HG02571 (cell line): ENCODE data around the gene DNASE1L2.

Experiments used
- ATAC-seq: cut with Tn5 transposase; IDR thresholded peaks from one replicate; pipeline ENCODE4 v1.9.1; 2021; ENCODE audit warnings: mild to moderate bottlenecking, moderate library complexity; ENCODE audit not compliant: unreplicated experiment

The DNASE1L2 gene

DNA sequence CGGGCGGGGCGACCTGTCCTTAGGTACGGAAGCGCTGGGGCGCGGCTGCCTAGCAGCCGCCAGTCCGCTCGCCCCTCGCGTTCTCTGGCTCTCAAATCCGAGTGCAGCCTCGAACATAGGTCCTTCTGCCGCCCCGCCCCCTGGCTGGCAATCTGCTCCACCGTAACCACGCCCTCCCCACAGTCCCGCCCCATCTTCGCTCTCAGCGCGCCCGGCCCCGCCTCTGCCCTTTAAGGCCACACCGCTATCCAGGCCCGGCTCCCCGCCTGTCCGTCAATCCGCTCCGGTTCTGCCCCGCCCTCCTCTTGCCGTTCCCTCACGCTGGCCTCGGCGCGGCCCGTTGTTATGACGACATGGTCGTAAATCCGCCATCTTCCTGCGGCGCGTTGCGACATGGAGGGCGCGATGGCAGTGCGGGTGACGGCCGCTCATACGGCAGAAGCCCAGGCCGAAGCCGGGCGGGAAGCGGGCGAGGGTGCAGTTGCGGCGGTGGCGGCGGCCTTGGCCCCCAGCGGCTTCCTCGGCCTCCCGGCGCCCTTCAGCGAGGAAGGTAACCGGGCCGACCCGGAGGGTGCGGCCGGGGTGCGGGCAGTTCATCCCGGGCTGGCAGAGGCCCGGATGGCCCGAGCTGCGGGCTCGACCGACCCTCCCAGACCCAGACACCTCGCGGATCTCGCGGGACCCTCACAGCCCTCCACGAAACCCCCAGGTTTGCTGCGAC lies 12.9 kb upstream of the DNASE1L2 start, which contains the start of gene E4F1:
Gene E4F1, plus strand, starts transcription at position 371 of the 721 bp plus-strand sequence. Its CDS starts 23 bp downstream, at position 394.
- peak; percentile 94 for ATAC-seq

- peak; percentile 15 for ATAC-seq
Observed at GRCh38 chr16:2223942-2224486, 12.2 kb upstream of the DNASE1L2 start.

DNA sequence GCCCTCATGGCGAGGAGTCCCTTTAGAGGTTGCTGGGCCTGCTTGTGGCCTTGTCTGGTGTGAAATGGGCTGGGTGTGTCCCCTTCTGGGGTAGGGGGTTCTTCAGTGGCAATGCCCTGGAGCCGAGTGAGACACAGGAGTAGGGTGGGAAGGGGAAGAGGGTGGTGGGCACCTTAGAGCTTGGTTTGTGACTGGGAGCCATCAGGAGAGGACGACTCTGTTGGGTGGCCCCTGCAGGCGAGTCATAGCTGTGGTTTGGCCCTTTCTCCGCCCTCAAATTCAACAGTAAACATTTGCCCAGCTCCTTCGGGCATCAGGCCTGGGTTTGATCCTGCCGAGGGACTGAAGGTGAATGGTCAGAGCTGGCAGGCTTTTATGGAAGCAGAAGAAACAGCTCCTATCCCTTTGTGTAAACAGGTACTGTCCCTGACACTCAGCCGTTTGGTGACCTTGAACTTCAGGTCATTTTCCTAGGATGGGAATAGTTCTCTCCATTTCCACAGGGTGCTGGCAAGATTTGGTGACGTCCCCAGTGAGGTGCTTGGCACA lies 9.9 kb upstream of the DNASE1L2 start:
- no peak for ATAC-seq

DNA sequence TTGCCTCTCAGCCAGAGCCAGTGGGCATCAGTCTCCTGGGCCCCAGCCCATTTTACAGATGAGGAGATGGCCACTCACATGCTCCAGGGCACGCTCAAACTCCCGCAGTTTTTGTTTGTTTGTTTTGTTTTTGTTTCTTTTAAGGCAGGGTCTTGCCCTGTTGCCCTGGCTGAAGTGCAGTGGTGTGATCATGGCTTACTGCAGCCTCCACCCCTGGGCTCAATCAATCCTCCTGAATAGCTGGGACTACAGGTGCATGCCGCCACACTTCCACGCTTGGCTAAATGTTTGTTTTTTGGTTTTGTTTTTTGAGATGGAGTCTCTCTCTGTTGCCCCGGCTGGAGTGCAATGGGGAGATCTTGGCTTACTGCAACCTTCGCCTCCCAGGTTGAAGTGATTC lies 9.3 kb upstream of the DNASE1L2 start:
- no peak for ATAC-seq

- no peak for ATAC-seq
Observed at GRCh38 chr16:2228161-2228824, 8.0 kb upstream of the DNASE1L2 start.

- ATAC-seq = no peak
Observed at GRCh38 chr16:2229091-2229490, 7.2 kb upstream of the DNASE1L2 start.

DNA sequence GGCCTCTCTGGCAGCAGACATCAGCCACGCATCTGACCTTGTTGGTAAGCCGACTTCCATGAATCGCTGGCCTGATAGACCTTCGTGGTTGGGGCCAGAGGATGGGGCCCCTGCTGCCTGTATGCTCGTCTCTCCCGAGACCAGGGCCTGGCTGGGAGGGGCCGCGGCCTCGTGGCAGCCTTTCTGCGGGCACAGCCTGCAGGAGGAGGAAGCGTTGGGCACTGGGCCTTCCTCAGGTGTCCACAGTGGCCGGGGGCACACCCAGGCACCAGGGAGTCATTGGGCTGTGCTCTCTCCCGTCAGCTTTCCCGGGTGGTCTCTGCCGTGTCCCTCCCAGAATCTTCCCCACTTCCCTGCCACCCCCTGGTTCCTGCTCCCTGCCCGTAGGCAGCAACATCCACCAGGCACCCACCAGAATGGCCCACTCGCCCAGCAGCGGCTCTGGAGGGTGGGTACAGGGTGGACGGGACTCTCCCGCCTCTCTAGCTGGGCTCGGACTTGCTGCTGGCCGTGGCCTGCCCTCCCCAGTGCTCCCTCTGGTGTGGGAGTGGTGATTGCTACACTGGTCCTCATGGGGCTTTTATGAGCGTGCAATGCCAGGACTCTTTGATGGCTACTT lies 6.5 kb upstream of the DNASE1L2 start:
- ATAC-seq = no peak

DNA sequence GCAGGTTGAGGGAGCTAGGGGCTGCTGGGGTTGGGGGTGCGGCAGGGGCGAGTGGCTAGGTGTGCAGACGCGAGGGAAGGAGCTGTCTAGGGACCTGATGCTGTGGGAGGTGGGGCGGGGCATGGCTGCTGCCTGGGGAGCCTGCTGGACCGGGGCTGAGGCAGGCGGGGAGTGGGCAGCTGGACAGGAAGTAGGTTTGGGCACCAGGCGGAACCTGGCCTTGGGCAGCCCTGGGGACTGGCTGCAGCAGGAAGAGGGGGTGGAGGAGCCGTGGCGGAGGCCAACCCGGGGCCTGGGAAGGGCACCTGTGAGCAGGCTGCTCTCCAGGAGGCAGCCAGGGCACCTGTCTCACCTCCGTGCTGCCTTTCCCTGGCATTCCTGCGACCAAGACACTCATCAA lies 5.9 kb upstream of the DNASE1L2 start:
- no peak for ATAC-seq

DNA sequence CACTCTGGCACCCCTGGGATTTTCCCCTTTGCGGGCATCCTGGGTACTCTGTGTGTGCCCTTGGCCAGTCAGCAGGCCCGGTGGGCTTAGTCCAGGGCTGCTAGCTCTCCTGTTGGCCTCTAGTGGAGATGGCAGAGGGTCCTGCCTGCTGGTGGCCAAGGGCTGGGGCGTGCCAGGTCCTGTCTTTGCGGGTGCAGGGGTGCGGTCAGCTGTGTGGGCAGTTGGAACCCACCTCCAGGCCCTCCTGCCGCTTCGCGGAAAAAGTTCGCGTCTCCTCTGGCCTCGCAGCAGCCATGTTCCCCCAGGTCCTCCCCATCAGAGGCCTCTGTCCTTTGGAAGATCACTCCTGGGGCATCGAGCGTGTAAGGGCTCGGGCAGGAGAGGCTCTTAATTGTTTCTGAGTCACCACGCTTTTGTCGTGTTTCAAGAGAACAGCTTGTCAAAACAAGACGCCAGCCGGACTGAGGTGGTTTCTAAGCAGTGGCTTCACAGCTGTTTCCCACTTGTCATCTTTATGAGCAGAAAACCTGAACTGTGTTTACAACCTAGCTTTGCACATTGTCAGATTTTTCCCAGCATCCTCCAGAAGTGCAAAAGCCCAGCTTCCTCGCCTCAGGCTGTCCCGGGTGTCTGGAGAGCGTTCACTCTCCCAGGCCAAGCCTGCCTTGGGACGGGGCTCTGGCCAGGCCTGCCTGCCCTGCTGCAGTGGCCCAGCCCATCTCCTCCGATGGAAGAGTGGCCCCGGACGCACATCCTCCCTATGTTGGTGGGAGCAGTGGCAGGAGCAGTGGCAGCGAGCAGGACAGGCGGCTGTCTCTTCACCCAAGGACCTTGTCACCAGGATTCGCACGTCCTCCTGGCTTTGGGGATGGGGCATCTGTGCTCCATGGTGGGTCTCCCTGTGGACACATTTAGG lies 5.0 kb upstream of the DNASE1L2 start:
- ATAC-seq = no peak

DNA sequence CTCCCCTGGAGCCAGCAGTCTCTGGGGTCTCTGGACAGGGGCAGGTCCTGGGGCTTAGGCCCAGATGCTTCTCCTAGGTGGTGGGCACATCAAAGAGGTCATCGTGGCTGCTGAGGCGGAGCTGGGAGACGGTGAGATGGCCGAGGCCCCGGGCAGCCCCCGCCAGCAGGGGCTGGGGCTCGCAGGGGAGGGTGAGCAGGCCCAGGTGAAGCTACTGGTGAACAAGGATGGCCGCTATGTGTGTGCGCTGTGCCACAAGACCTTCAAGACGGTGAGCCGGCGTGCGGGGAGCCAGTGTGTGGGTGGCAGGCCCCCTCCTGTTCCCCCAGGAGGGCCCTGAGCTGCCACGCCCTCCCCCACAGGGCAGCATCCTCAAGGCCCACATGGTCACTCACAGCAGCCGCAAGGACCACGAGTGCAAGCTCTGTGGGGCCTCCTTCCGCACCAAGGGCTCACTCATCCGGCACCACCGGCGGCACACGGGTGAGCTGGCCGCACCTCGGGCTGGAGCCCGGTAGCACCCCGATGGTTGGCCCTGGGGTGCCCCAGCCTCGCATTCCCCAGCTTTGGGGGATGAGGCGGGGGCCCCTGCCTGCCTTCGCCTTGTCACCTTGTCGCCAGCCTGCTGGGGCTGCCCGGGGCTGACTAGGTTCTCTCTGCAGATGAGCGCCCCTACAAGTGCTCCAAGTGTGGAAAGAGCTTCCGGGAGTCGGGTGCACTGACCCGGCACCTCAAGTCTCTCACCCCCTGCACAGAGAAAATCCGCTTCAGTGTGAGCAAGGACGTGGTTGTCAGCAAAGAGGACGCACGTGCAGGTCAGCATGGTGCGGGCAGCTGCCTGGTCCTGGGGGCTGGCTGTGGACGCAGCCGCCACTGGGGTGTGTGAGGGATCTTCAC lies 3.9 kb upstream of the DNASE1L2 start:
- ATAC-seq = no peak

DNA sequence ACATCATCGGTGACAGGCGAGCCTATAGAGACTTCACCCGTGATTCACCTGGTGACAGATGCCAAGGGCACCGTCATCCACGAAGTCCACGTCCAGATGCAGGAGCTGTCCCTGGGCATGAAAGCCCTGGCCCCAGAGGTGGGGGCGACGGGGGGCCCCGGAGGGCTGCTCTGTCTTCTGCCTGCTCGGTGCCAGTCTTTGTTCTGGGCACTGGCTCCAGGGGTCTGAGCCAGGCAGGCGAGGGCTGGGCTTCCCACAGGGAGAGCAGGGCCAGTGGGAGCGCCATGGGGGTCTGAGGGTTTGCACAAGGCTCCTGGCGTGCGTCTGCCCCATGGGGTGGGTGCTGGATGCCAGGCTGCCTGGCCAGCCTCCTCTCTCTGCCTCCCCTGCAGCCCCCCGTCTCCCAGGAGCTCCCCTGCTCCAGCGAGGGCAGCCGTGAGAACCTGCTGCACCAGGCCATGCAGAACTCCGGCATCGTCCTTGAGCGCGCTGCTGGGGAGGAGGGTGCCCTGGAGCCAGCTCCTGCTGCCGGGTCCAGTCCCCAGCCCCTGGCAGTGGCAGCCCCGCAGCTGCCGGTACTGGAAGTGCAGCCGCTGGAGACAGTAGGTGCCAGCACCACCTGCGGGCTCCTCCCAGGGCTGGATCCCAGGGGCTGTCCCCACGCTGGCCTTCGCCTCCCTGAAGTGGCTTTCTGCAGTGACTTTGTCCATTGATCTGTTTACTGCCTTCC lies 3.0 kb upstream of the DNASE1L2 start:
- ATAC-seq = no peak

DNA sequence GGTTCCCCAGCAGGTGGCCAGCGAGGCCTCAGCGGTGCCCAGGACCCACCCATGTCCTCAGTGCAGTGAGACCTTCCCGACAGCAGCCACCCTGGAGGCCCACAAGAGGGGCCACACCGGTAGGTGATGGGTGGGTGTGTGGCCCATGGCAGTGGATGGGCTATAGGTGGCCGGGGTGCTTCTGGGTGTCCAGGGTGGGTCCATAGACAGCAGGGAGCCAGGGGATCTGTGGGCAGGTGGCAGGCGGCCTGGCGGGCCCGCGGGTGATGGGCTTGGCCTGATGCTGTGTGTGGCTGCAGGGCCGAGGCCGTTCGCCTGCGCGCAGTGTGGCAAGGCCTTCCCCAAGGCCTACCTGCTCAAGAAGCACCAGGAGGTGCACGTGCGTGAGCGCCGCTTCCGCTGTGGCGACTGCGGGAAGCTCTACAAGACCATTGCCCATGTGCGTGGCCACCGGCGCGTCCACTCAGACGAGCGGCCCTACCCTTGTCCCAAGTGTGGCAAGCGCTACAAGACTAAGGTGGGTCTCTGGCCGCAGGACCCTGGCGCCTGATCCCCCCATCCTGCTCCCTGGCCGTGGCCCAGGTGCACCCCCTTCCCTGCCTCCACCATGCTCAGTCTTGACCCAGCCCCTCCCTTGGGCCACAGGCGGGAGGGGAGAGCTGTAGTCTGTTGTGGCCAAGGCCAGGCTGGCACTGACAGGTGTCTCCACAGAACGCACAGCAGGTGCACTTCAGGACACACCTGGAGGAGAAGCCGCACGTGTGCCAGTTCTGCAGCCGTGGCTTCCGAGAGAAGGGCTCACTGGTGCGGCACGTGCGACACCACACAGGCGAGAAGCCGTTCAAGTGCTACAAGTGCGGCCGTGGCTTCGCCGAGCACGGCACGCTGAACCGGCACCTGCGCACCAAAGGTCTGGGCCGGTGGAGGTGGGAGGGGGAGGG lies 2.1 kb upstream of the DNASE1L2 start:
- ATAC-seq = no peak

DNA sequence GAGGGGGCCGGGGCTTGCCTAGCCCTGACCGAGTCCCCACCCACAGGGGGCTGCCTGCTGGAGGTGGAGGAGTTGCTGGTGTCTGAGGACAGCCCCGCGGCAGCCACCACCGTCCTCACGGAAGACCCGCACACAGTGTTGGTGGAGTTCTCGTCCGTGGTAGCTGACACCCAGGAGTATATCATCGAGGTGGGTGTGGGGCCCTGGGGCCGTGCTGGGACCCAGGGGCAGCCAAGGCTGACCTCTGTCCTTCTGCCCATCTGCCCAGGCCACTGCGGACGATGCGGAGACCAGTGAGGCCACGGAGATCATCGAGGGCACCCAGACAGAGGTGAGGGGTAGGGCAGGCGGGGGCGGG lies 1.5 kb upstream of the DNASE1L2 start:
- ATAC-seq = no peak

DNA sequence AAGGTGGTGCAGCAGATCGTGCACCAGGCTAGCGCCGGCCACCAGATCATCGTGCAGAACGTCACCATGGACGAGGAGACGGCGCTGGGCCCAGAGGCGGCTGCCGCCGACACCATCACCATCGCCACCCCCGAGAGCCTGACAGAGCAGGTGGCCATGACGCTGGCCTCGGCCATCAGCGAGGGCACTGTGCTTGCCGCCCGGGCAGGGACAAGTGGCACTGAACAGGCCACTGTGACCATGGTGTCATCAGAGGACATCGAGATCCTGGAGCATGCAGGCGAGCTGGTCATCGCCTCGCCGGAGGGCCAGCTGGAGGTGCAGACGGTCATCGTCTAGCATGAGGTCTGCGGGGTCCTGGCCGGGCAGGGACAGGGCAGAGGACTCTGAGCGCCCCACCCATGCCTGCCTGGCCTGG lies 1.0 kb upstream of the DNASE1L2 start:
- no peak for ATAC-seq

- ATAC-seq = no peak
Observed at GRCh38 chr16:2235695-2236336, 428 bp upstream of the DNASE1L2 start.

DNA sequence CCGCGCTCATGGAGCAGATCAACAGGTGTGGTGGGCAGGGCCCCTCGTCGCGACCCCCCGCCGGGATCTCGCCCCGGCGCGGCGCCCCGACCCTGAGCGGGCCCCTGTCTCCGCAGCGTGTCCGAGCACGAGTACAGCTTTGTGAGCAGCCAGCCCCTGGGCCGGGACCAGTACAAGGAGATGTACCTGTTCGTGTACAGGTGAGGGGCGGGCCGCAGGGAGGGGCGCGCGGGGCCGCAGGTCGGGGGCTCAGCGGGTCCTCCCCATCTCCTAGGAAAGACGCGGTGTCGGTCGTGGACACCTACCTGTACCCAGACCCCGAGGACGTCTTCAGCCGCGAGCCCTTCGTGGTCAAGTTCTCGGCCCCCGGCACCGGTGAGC lies 848 bp downstream of the DNASE1L2 start:
- no peak for ATAC-seq

GRCh38 chr16:2237493-2238149 lies 1.4 kb downstream of the DNASE1L2 start:
- no peak for ATAC-seq
